Measurements from ENCODE around the gene PDSS2. TPM values are rescaled to one million over a fixed set of nuclear protein-coding genes. Genes with fewer than 3 reads are reported as not detected.

Gene PDSS2
- total RNA-seq, 3 donors from 2014 or later (not counting 1 experiment from before 2014, with no cell fraction given), result 11.2 to 15.5 (median 14.2) TPM

DNA sequence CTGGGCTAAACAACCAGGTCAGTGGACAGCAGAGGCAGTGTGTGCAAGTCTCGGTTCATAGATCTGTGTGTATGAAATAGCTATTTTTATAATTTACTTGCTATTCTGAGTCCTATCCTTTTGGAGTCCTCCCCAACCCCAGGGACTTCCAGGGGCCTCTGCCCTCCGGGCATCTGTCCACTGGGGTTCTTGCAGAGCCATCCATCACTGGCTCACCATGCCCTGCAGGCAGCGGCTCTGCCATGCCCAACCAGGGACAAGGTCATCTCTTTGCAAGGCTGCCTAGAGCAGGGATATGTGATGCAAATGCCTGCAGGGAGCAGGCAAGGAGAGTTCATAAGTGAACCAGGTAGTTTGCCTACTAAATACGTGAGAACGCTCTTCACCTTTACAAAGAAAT is 333.6 kb downstream of the PDSS2 start:
- no peak for TF ChIP-seq CTCF (IDR thresholded peaks at IDR 0.05)
- Mint-ChIP-seq H3K4me1 (no peaks in the 10 kb centered on the region), H3K9me3 (no peaks in the 10 kb centered on the region), H3K36me3 (no peaks in the 10 kb centered on the region), H3K27me3 (ENCODE audit: low read depth in 2 of 2) (no peaks in the 10 kb centered on the region), H3K4me3 (no peak overlapping the region), H3K27ac (no peak overlapping the region)
- no peak for DNase-seq
- ATAC-seq, result no peak
- H3K4me3 ChIP-seq (ENCODE audit: low read length), result no peak overlapping the region
- no peaks in the 10 kb centered on the region for H3K4me1 ChIP-seq (ENCODE audit: control insufficient read depth, insufficient read depth, low read length)
- intact Hi-C loops (cut with micrococcal nuclease), result no loop called here
- H3K27ac ChIP-seq (ENCODE audit: low read length), result no peak overlapping the region
- 90% methylated on average over 5 of the region's 5 CpGs for WGBS (ENCODE audit: insufficient coverage)
- no peaks in the 10 kb centered on the region for H3K9me3 ChIP-seq (ENCODE audit: control insufficient read depth, insufficient read depth, low read length)
- no peaks in the 10 kb centered on the region for H3K36me3 ChIP-seq (ENCODE audit: control insufficient read depth, insufficient read depth, low read length)
- H3K27me3 ChIP-seq (ENCODE audit: control insufficient read depth, insufficient read depth, low read length), result no peaks in the 10 kb centered on the region

- no peak for ATAC-seq
- Mint-ChIP-seq H3K4me1 (no peaks in the 10 kb centered on the region), H3K27me3 (ENCODE audit: low read depth in 2 of 2) (no peaks in the 10 kb centered on the region), H3K27ac (no peak overlapping the region), H3K4me3 (no peak overlapping the region), H3K9me3 (no peaks in the 10 kb centered on the region), H3K36me3 (no peaks in the 10 kb centered on the region)
- DNase-seq, result no peak
- H3K27ac ChIP-seq (ENCODE audit: low read length), result no peak overlapping the region
- no peaks in the 10 kb centered on the region for H3K4me1 ChIP-seq (ENCODE audit: control insufficient read depth, insufficient read depth, low read length)
- H3K4me3 ChIP-seq (ENCODE audit: low read length), result no peak overlapping the region
- no peaks in the 10 kb centered on the region for H3K9me3 ChIP-seq (ENCODE audit: control insufficient read depth, insufficient read depth, low read length)
- no peak for TF ChIP-seq CTCF (IDR thresholded peaks at IDR 0.05)
- H3K27me3 ChIP-seq (ENCODE audit: control insufficient read depth, insufficient read depth, low read length), result no peaks in the 10 kb centered on the region
- WGBS (ENCODE audit: insufficient coverage), result 73% methylated on average over 3 of the region's 4 CpGs
- intact Hi-C loops (cut with micrococcal nuclease), result no loop called here
- H3K36me3 ChIP-seq (ENCODE audit: control insufficient read depth, insufficient read depth, low read length), result no peaks in the 10 kb centered on the region
Observed at GRCh38 chr6:107124934-107125348, 334.4 kb downstream of the PDSS2 start.

- 100% methylated on average over 1 of the region's 6 CpGs for WGBS (ENCODE audit: insufficient coverage)
- no peak for DNase-seq
- Mint-ChIP-seq H3K4me1 (no peaks in the 10 kb centered on the region), H3K36me3 (no peaks in the 10 kb centered on the region), H3K27ac (no peak overlapping the region), H3K4me3 (no peak overlapping the region), H3K9me3 (no peaks in the 10 kb centered on the region), H3K27me3 (ENCODE audit: low read depth in 2 of 2) (no peaks in the 10 kb centered on the region)
- TF ChIP-seq CTCF (IDR thresholded peaks at IDR 0.05), result no peak
- Histone ChIP-seq H3K27me3 (ENCODE audit: control insufficient read depth, insufficient read depth, low read length) (no peaks in the 10 kb centered on the region), H3K9me3 (ENCODE audit: control insufficient read depth, insufficient read depth, low read length) (no peaks in the 10 kb centered on the region), H3K4me1 (ENCODE audit: control insufficient read depth, insufficient read depth, low read length) (no peaks in the 10 kb centered on the region), H3K4me3 (ENCODE audit: low read length) (no peak overlapping the region), H3K36me3 (ENCODE audit: control insufficient read depth, insufficient read depth, low read length) (no peaks in the 10 kb centered on the region), H3K27ac (ENCODE audit: low read length) (no peak overlapping the region)
- intact Hi-C loops (cut with micrococcal nuclease), result no loop called here
- ATAC-seq, result no peak
Observed at GRCh38 chr6:107123501-107123900, 335.9 kb downstream of the PDSS2 start.

DNA sequence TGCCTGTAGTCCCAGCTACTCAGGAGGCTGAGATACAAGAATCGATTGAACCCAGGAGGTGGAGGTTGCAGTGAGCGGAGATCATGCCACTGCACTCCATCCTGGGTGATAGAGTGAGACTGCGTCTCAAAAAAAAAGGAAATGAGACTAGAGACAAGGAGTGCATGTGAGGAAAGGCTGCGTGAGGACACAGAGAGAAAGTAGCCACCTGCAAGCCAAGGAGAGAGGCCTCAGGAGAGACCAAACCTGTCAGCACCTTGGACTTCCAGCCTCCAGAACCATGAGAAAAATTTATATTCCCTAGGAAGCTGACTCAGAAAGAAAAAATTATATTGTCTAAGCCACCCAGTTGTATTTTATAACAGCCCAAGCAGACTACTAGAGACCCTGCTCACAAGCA is 336.6 kb downstream of the PDSS2 start:
- no peaks in the 10 kb centered on the region for H3K4me1 ChIP-seq (ENCODE audit: control insufficient read depth, insufficient read depth, low read length)
- Mint-ChIP-seq H3K9me3 (no peaks in the 10 kb centered on the region), H3K27me3 (ENCODE audit: low read depth in 2 of 2) (peaks cover 0 to under 1% of the 10 kb centered on the region in 2 donors), H3K27ac (no peak overlapping the region), H3K4me3 (no peak overlapping the region), H3K4me1 (no peaks in the 10 kb centered on the region), H3K36me3 (no peaks in the 10 kb centered on the region)
- intact Hi-C loops (cut with micrococcal nuclease), result no loop called here
- no peak for DNase-seq
- no peak for ATAC-seq
- H3K36me3 ChIP-seq (ENCODE audit: control insufficient read depth, insufficient read depth, low read length), result no peaks in the 10 kb centered on the region
- WGBS (ENCODE audit: insufficient coverage), result 68% methylated on average over 4 of the region's 4 CpGs
- H3K27ac ChIP-seq (ENCODE audit: low read length), result no peak overlapping the region
- H3K4me3 ChIP-seq (ENCODE audit: low read length), result no peak overlapping the region
- no peak for TF ChIP-seq CTCF (IDR thresholded peaks at IDR 0.05)
- peaks cover 2% of the 10 kb centered on the region for H3K27me3 ChIP-seq (ENCODE audit: control insufficient read depth, insufficient read depth, low read length)
- no peaks in the 10 kb centered on the region for H3K9me3 ChIP-seq (ENCODE audit: control insufficient read depth, insufficient read depth, low read length)
